RKO (cell line): ENCODE data around the gene LMTK2.

Source experiments
- DNase-seq: peaks from one replicate; pipeline ENCODE4 v3.0.0-alpha.2; 2016; ENCODE audit warnings: low spot score

The LMTK2 gene

GRCh38 chr7:98106647-98107312 is at the start of gene LMTK2:
Gene LMTK2, plus strand, starts transcription at chr7:98106862. Its CDS starts 316 bp downstream, at chr7:98107178.
- DNase-seq, result peak; percentile 94

GRCh38 chr7:98057157-98057556 is 49.5 kb upstream of the LMTK2 start:
- DNase-seq, result no peak

- no peak for DNase-seq
These were observed 48.5 kb upstream of the LMTK2 start for GRCh38 chr7:98058186-98058585.

GRCh38 chr7:98064233-98064632 is 42.4 kb upstream of the LMTK2 start:
- DNase-seq, result no peak

- DNase-seq, result no peak
These were observed 40.5 kb upstream of the LMTK2 start for GRCh38 chr7:98066208-98066607.

GRCh38 chr7:98066934-98067507 is 39.6 kb upstream of the LMTK2 start:
- no peak for DNase-seq

GRCh38 chr7:98073047-98073446 is 33.6 kb upstream of the LMTK2 start:
- DNase-seq, result no peak

GRCh38 chr7:98075801-98076200 is 30.9 kb upstream of the LMTK2 start:
- DNase-seq, result no peak

- no peak for DNase-seq
These were observed 28.9 kb upstream of the LMTK2 start for GRCh38 chr7:98077762-98078161.

- DNase-seq, result no peak
These were observed 28.3 kb upstream of the LMTK2 start for GRCh38 chr7:98078197-98078870.

- no peak for DNase-seq
These were observed 26.6 kb upstream of the LMTK2 start for GRCh38 chr7:98079891-98080648.

GRCh38 chr7:98081319-98081718 is 25.3 kb upstream of the LMTK2 start:
- peak; percentile 39 for DNase-seq

GRCh38 chr7:98084631-98085030 is 22.0 kb upstream of the LMTK2 start:
- no peak for DNase-seq

- no peak for DNase-seq
These were observed 21.0 kb upstream of the LMTK2 start for GRCh38 chr7:98085674-98086073.

- DNase-seq, result no peak
These were observed 20.4 kb upstream of the LMTK2 start for GRCh38 chr7:98086281-98086718.

GRCh38 chr7:98088109-98088508 is 18.6 kb upstream of the LMTK2 start:
- DNase-seq, result no peak

- no peak for DNase-seq
These were observed 16.5 kb upstream of the LMTK2 start for GRCh38 chr7:98090116-98090515.

GRCh38 chr7:98091061-98091460 is 15.6 kb upstream of the LMTK2 start:
- DNase-seq, result peak; percentile 61

- DNase-seq, result no peak
These were observed 15.1 kb upstream of the LMTK2 start for GRCh38 chr7:98091523-98091922.

GRCh38 chr7:98097042-98097645 is 9.5 kb upstream of the LMTK2 start:
- DNase-seq, result no peak

- DNase-seq, result no peak
These were observed 6.6 kb upstream of the LMTK2 start for GRCh38 chr7:98100088-98100487.

GRCh38 chr7:98102170-98102569 is 4.5 kb upstream of the LMTK2 start:
- no peak for DNase-seq
